GM12872 (cell line): Measurements from ENCODE around the gene PKHD1.

Experiments
- TF ChIP-seq, protein P1 (sequence below): IDR thresholded peaks from 3 replicates; pipeline ENCODE4 v1.5.1; 2011; ENCODE audit warnings: low read depth, mild to moderate bottlenecking, low read length, moderate library complexity; ENCODE audit not compliant: insufficient read depth

PKHD1 gene

DNA sequence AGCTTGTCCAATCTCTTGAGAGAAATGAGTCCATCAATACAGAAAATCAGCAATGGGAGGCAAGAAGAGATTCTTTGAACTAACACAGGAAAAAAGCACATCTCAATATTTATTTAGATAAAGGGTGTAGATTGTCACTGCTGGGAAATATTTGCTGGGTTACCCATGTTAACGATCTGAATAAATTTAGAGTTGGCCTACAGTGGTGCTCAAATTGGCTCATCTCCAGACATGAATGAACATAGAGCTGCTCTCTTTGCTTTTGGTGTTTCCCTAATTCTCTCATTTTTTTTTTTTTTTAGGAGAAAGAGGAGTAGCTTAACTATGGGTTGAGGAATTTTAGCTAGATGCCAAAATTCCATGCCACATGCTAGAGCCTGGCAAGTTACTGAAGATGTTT, 471.2 kb downstream of the PKHD1 start:
- TF ChIP-seq, protein P1, sequence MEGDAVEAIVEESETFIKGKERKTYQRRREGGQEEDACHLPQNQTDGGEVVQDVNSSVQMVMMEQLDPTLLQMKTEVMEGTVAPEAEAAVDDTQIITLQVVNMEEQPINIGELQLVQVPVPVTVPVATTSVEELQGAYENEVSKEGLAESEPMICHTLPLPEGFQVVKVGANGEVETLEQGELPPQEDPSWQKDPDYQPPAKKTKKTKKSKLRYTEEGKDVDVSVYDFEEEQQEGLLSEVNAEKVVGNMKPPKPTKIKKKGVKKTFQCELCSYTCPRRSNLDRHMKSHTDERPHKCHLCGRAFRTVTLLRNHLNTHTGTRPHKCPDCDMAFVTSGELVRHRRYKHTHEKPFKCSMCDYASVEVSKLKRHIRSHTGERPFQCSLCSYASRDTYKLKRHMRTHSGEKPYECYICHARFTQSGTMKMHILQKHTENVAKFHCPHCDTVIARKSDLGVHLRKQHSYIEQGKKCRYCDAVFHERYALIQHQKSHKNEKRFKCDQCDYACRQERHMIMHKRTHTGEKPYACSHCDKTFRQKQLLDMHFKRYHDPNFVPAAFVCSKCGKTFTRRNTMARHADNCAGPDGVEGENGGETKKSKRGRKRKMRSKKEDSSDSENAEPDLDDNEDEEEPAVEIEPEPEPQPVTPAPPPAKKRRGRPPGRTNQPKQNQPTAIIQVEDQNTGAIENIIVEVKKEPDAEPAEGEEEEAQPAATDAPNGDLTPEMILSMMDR = no peak

DNA sequence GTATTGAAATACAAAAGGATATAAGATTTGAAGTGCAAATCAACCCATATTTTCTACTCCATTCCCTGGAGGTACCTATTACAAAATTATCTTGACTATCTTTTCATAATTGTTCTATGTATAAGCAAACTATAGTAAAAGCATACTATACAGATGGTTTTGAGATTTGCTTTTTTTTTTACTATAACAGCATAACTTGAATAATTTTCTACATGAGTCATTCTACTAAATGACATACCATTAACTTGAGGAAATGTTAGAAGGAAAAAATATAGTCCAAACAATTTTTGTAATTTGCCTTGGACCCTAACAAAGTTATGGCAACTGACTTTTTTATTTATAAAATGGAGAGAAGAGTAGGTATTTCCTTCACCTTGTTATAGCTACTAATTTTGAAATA, 472.7 kb downstream of the PKHD1 start:
- TF ChIP-seq, protein P1 = no peak

DNA sequence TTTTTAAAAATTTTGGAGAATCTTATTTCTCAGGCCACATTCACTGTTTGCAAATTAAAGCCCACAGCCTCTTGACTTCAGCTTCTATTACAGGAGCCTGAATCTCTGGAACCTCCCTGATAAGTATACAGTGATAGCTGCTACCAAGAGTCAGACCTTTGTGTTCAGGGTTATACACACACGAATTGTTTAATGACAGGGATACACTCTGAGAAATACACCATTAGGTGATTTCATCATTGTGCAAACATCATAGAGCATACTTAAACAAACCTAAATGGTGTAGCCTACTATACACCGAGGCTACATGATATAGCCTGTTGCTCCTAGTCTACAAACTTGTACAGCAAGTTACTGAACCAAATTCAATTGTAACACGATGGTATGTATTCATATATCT, 473.9 kb downstream of the PKHD1 start:
- TF ChIP-seq, protein P1 = no peak

DNA sequence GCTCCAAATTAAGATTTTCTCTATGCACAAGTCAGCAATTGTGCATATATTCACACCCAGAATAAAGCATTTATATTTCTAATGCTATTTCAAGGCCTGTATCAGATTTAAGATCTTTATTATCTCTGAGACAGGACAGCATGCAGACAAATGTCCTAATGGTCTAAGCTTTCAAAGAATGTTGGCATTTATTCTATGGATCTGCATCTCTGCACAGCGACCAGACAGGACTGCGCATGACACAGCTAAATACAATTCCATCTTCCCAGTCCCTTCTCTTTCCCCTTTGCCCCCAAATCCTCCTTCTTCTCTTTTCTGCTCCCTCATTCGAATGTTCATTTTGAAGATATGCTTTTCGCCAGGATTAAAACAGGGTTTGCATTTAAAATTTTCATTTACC, 478.5 kb downstream of the PKHD1 start:
- TF ChIP-seq, protein P1 = no peak

DNA sequence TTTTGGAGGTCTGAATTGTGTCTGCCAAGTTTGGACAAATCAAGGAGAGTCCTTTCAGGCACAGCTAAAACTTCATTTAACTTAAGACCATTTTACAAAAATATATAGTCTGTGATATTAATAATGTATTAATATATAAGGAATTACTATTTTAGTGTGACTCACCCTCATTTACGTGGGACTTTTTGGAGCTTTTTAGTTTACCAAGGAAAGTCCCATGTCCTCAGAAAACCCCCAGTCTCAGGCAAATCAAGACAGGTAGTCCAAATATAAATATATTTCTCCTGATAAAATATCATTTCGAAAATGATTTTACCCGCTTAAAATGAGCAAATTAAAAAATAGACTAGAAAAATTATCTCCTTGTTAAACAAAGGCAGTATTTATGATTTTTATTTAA, 479.0 kb downstream of the PKHD1 start:
- TF ChIP-seq, protein P1 = no peak

DNA sequence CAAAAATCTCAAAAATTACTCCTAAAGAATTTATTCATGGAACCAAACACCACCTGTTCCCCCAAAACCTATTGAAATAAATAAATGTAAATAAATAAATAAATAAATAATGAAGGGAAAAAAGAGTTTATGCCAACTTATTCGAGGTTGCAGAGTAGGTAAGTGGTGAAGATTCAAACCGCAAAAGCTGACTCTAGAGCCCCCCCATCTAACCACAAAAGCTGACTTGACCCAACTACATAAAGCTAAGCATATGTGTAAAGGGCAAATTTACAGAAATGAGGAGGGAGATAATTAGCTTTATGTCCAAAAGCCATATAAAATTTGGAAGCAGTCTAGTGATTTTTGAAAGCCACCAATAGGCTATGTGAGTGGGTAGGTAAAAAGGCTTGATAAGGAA, 486.9 kb downstream of the PKHD1 start:
- TF ChIP-seq, protein P1 = no peak

DNA sequence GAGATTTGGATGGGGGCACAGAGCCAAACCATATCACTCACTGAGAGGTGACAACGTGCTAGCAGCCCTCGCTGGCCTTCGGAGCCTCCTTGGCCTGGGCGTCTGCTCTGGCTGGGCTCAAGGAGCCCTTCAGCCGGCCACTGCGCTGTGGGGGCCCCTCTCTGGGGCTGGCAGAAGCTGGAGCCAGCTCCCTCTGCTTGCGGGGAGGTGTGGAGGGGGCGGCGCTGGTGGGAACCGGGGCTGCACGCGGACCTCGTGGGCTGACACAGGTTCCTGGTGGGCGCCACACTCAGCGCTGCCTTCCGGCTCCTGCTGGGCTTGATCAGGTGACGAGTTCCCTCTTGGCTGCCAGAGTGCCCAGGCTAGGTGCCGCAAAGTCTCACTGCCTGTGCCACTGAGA, 489.2 kb downstream of the PKHD1 start:
- TF ChIP-seq, protein P1 = no peak

DNA sequence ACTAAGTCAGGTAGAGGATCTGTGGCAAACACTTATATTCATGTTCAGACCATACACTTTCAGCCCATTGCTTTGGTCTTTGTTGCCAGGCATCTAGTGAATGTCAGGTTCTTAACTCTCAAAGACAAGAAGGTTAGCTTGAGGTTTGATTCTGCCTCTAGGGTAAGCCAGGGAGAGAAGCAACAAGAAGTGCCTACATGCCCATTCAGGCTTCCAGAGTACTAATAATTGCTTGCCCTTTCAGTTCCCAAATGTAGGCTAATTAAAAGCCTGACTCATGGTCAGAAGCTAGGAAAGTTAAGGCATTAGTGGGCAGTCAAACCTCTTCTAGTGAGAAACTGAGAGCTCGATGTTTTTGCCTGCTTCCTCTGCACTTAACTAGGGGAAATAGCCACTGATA, 492.4 kb downstream of the PKHD1 start:
- TF ChIP-seq, protein P1 = no peak
